A549 (cell line): ENCODE data around the gene MYLK4. TPM values are rescaled to one million over a fixed set of nuclear protein-coding genes. Genes with fewer than 3 reads are reported as not detected.

Experiments
- ATAC-seq, 2 experiments: fragments of 200-7000 bp in 1 of 2; fragments of >200 bp in 1 of 2; cut with Nextera tagmentation in 1 of 2; cut with Tn5 transposase in 1 of 2; 3 replicates each; pipeline versions ENCODE4 v1.8.0 to v1.9.1; 2018 to 2020; ENCODE audit warnings: mild to moderate bottlenecking in 1 of 2, moderate library complexity in 1 of 2
- CTCF ChIA-PET: fragments of 300-600 bp; sonication (Branson Sonifier 250); formaldehyde crosslinking; extraction: SDS; loops from one replicate; lab custom pipeline; 2021; ENCODE audit warnings: antibody characterized with exemption, inconsistent platforms; lab: Yijun Ruan, JAX
- POLR2A ChIA-PET: fragments of 350-600 bp; formaldehyde crosslinking; extraction: SDS; loops from one replicate; lab custom pipeline; 2021; ENCODE audit warnings: antibody characterized with exemption, inconsistent platforms; lab: Yijun Ruan, JAX
- DNase-seq, 2 experiments: peaks; one replicate each; pipeline versions ENCODE4 v3.0.0 to v3.0.0-alpha.2; 2011 to 2016; ENCODE audit warnings: low read depth in 1 of 2, low spot score in 1 of 2
- FAIRE-seq: peaks from 2 replicates; lab custom pipeline; 2011; peaks lifted over from hg19 to GRCh38; lab: Jason Lieb, UNC
- H3K27ac ChIP-seq, 2 experiments: fragments of >200 bp; sonication (Bioruptor Twin); formaldehyde crosslinking; 3 replicates each; pipeline ENCODE4 v1.5.1; 2016 to 2017
- H3K4me1 ChIP-seq: fragments of >200 bp; sonication (Bioruptor Twin); formaldehyde crosslinking; 3 replicates; pipeline ENCODE4 v1.6.1; 2016
- H3K4me2 ChIP-seq: fragments of >200 bp; sonication (Bioruptor Twin); formaldehyde crosslinking; 3 replicates; pipeline ENCODE4 v1.6.1; 2016
- H3K4me3 ChIP-seq: fragments of >200 bp; sonication (Bioruptor Twin); formaldehyde crosslinking; 3 replicates; pipeline ENCODE4 v1.5.1; 2016
- H3K9me3 ChIP-seq: fragments of >200 bp; sonication (Bioruptor Twin); formaldehyde crosslinking; 3 replicates; pipeline ENCODE4 v1.6.1; 2016
- CBX2 ChIP-seq: fragments of 200-600 bp; sonication (generic); IDR thresholded peaks from 2 replicates; pipeline ENCODE4 v1.6.1; 2016; ENCODE audit warnings: low read depth, mild to moderate bottlenecking, borderline replicate concordance
- CBX8 ChIP-seq: fragments of 200-600 bp; sonication (generic); IDR thresholded peaks from 2 replicates; pipeline ENCODE4 v1.6.1; 2016
- CHD4 ChIP-seq: fragments of 200-600 bp; sonication (generic); IDR thresholded peaks from 2 replicates; pipeline ENCODE4 v1.6.1; 2016; ENCODE audit warnings: antibody characterized with exemption, mild to moderate bottlenecking, borderline replicate concordance
- EHMT2 ChIP-seq: fragments of 200-600 bp; sonication (generic); IDR thresholded peaks from 2 replicates; pipeline ENCODE4 v1.6.1; 2016; ENCODE audit warnings: antibody characterized with exemption, low read depth, mild to moderate bottlenecking, moderate library complexity
- EP300 ChIP-seq, 2 experiments: fragments of >200 bp; sonication (Bioruptor Twin); formaldehyde crosslinking; IDR thresholded peaks; 2 replicates in 1 of 2; 3 replicates in 1 of 2; pipeline ENCODE4 v1.6.1; 2016 to 2017
- FOSL2 ChIP-seq, 2 experiments: fragments of 450-650 bp in 1 of 2; fragments of >200 bp in 1 of 2; sonication (Bioruptor Twin) in 1 of 2; formaldehyde crosslinking; IDR thresholded peaks; 2 replicates each; pipeline versions ENCODE4 v1.5.0 to v1.6.1; 2016 to 2020; ENCODE audit warnings: mild to moderate bottlenecking in 1 of 2, moderate library complexity in 1 of 2
- HEYL ChIP-seq: fragments of 250-450 bp; sonication (Bioruptor Pico); IDR thresholded peaks from 2 replicates; pipeline ENCODE4 v1.8.0; 2021; ENCODE audit warnings: mild to moderate bottlenecking, moderate library complexity
- HOXB13 ChIP-seq: fragments of 250-450 bp; sonication (Bioruptor Pico); IDR thresholded peaks from 2 replicates; pipeline ENCODE4 v1.5.0; 2020; ENCODE audit warnings: low read depth, mild to moderate bottlenecking, moderate library complexity
- KDM1A ChIP-seq: fragments of 200-600 bp; sonication (generic); IDR thresholded peaks from 2 replicates; pipeline ENCODE4 v1.6.1; 2016; ENCODE audit warnings: low read depth, mild to moderate bottlenecking
- KDM5A ChIP-seq: fragments of 200-600 bp; sonication (generic); IDR thresholded peaks from 2 replicates; pipeline ENCODE4 v1.6.1; 2016; ENCODE audit warnings: antibody characterized with exemption, mild to moderate bottlenecking
- NR3C1 ChIP-seq: fragments of >200 bp; sonication (Bioruptor Twin); formaldehyde crosslinking; IDR thresholded peaks from 3 replicates; pipeline ENCODE4 v1.6.1; 2017
- RFX5 ChIP-seq: fragments of 450-650 bp; IDR thresholded peaks from 2 replicates; pipeline ENCODE4 v1.7.1; 2014; ENCODE audit warnings: antibody characterized with exemption, mild to moderate bottlenecking, moderate library complexity
- RNF2 ChIP-seq: fragments of 200-600 bp; sonication (generic); IDR thresholded peaks from 2 replicates; pipeline ENCODE4 v1.6.1; 2016; ENCODE audit warnings: low read depth, mild to moderate bottlenecking, antibody characterized with exemption, moderate library complexity, borderline replicate concordance
- SMC3 ChIP-seq: fragments of >200 bp; sonication (Bioruptor Twin); formaldehyde crosslinking; IDR thresholded peaks from 3 replicates; pipeline ENCODE4 v1.6.1; 2018; ENCODE audit warnings: inconsistent platforms
- TFCP2L1 ChIP-seq: fragments of 250-450 bp; sonication (Bioruptor Pico); IDR thresholded peaks from 2 replicates; pipeline ENCODE4 v1.5.0; 2021; ENCODE audit warnings: mild to moderate bottlenecking
- ZC3H11A ChIP-seq: fragments of 450-650 bp; IDR thresholded peaks from 2 replicates; pipeline ENCODE4 v1.6.1; 2014; ENCODE audit warnings: antibody characterized with exemption, mild to moderate bottlenecking
- ZNF302 ChIP-seq: fragments of 250-450 bp; sonication (Bioruptor Pico); IDR thresholded peaks from 2 replicates; pipeline ENCODE4 v1.9.0; 2021; ENCODE audit warnings: inconsistent platforms, mild to moderate bottlenecking, moderate library complexity
- WGBS: methylation state at CpG from one replicate; pipeline ENCODE4 v1.1.6; 2017; ENCODE audit errors: missing lambda C conversion rate; 5-methylcytosine and 5-hydroxymethylcytosine counted together
- polyA plus RNA-seq, 4 experiments: library from polyadenylated mRNA; depleted of rRNA in 3 of 4; stranded (reverse); fragments of >200 nt; fragmentation: RNase III in 1 of 4; extraction: RNeasy Plus Mini Kit Qiagen cat#74134 plus additional on column Dnase treatment in 1 of 4; gene quantifications; 2 replicates in 3 of 4; 3 replicates in 1 of 4; pipeline ENCODE4 v1.2.3, GENCODE V29; 2011 to 2017
- TF ChIP-seq, protein P1 (sequence below): fragments of >200 bp; sonication (Bioruptor Twin); formaldehyde crosslinking; IDR thresholded peaks from 3 replicates; pipeline ENCODE4 v1.6.1; 2016
- TF ChIP-seq, protein P2 (sequence below): fragments of >200 bp; sonication (Bioruptor Twin); formaldehyde crosslinking; IDR thresholded peaks from 3 replicates; pipeline ENCODE4 v1.5.1; 2016
- TF ChIP-seq, protein P3 (sequence below): fragments of 450-650 bp; IDR thresholded peaks from 2 replicates; pipeline ENCODE4 v1.6.1; 2014; ENCODE audit warnings: antibody characterized with exemption
- TF ChIP-seq, protein P4 (sequence below): fragments of 150-350 bp; IDR thresholded peaks from 2 replicates; pipeline ENCODE4 v1.6.1; 2014; ENCODE audit warnings: low read depth, mild to moderate bottlenecking, low read length

MYLK4 gene
- polyA plus RNA-seq, 2 of the 4 experiments (the other 2 are of a cell fraction) = 0.14 to 0.21 TPM

DNA sequence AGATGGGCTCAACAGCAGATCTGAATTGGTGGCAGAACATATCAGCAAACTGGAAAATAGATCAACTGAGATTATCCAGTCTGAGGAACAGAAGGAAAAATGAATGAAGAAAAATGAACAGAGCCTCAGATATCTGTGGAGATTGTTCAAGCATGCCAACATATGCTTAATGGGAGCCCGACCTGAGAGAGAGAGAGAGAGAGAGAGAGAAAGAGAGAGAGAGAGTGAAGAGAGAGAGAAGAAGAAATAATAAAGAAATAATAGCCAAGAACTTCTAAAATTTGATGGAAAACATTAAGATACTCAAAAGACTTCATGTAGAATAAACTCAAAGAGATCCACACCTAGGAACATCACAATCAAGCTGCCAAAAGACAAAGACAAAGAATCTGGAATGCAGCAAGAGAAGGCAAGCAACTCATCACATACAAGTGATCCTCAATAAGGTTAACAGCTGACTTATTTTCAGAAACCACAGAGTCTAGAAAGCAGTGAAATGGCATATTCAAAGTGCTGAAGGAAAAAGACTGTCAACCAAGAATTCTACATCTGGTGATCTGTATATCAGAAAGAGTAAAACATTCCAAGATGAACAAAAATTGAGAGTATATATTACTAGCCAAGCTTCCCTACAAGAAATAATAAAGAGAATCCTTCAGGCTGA, 97.2 kb downstream of the MYLK4 start:
- Histone ChIP-seq H3K27ac (no peak overlapping the region), H3K4me2 (no peak overlapping the region), H3K4me1 (no peaks in the 10 kb centered on the region), H3K4me3 (no peak overlapping the region), H3K9me3 (peaks cover 4% of the 10 kb centered on the region; the same call in 1 of the 3 replicates)
- ATAC-seq = no peak
- 6% methylated on average over 1 of the region's 1 CpG for WGBS
- POLR2A ChIA-PET = no interaction called here
- no peak for FAIRE-seq
- CTCF ChIA-PET = interaction anchor here (1.0 to 2.3 kb wide), 2 partner anchors 19 to 20 kb away, joined by 3 to 11 read pairs; no protein-coding TSS in a partner anchor
- no peak for DNase-seq
- TF ChIP-seq TFCP2L1 (CRISPR knock-in tag) = no peak
- TF ChIP-seq HEYL (CRISPR knock-in tag) = no peak
- TF ChIP-seq CHD4 = no peak
- TF ChIP-seq EP300 (IDR thresholded peaks at IDR 0.05) = no peak
- no peak for TF ChIP-seq ZNF302
- TF ChIP-seq, protein P1, sequence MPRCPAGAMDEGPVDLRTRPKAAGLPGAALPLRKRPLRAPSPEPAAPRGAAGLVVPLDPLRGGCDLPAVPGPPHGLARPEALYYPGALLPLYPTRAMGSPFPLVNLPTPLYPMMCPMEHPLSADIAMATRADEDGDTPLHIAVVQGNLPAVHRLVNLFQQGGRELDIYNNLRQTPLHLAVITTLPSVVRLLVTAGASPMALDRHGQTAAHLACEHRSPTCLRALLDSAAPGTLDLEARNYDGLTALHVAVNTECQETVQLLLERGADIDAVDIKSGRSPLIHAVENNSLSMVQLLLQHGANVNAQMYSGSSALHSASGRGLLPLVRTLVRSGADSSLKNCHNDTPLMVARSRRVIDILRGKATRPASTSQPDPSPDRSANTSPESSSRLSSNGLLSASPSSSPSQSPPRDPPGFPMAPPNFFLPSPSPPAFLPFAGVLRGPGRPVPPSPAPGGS = no peak
- TF ChIP-seq CBX2 = no peak
- TF ChIP-seq, protein P2, sequence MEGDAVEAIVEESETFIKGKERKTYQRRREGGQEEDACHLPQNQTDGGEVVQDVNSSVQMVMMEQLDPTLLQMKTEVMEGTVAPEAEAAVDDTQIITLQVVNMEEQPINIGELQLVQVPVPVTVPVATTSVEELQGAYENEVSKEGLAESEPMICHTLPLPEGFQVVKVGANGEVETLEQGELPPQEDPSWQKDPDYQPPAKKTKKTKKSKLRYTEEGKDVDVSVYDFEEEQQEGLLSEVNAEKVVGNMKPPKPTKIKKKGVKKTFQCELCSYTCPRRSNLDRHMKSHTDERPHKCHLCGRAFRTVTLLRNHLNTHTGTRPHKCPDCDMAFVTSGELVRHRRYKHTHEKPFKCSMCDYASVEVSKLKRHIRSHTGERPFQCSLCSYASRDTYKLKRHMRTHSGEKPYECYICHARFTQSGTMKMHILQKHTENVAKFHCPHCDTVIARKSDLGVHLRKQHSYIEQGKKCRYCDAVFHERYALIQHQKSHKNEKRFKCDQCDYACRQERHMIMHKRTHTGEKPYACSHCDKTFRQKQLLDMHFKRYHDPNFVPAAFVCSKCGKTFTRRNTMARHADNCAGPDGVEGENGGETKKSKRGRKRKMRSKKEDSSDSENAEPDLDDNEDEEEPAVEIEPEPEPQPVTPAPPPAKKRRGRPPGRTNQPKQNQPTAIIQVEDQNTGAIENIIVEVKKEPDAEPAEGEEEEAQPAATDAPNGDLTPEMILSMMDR = no peak
- no peak for TF ChIP-seq EHMT2
- TF ChIP-seq CBX8 = no peak
- no peak for TF ChIP-seq ZC3H11A
- TF ChIP-seq, protein P3, sequence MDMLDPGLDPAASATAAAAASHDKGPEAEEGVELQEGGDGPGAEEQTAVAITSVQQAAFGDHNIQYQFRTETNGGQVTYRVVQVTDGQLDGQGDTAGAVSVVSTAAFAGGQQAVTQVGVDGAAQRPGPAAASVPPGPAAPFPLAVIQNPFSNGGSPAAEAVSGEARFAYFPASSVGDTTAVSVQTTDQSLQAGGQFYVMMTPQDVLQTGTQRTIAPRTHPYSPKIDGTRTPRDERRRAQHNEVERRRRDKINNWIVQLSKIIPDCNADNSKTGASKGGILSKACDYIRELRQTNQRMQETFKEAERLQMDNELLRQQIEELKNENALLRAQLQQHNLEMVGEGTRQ = no peak

DNA sequence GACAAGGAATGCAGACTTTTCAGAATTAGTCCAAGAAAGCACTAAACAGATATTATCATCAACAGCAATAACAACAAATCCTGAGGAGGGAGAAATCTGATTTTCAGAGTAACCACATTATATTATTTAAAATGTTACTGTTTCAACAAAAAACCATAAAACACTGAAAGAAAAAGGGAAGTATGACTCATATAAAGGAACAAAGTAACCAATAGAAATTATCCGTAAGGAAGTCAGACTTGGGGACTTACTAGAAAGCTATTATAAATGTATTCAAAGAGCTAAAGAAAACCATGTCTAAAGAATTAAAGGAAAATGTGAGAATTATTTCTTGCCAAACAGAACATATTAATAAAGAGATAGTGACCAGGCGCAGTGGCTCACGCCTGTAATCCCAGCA, 98.1 kb downstream of the MYLK4 start:
- H3K4me3 ChIP-seq = no peak overlapping the region
- peaks cover 4% of the 10 kb centered on the region; the same call in 1 of the 3 replicates for H3K9me3 ChIP-seq
- no peak for ATAC-seq
- no peak for DNase-seq
- no peak overlapping the region for H3K4me2 ChIP-seq
- no peak overlapping the region for H3K27ac ChIP-seq
- no peak for FAIRE-seq
- WGBS = 93% methylated on average over 3 of the region's 3 CpGs
- TF ChIP-seq FOSL2 (IDR thresholded peaks at IDR 0.05) = no peak
- TF ChIP-seq FOSL2 (CRISPR knock-in tag; IDR thresholded peaks at IDR 0.05) = no peak
- no peak for TF ChIP-seq ZNF302
- TF ChIP-seq ZC3H11A = no peak
- TF ChIP-seq EP300 (IDR thresholded peaks at IDR 0.05) = no peak
- TF ChIP-seq HEYL (CRISPR knock-in tag) = no peak
- no peak for TF ChIP-seq RFX5
- TF ChIP-seq KDM5A = no peak
- TF ChIP-seq HOXB13 (CRISPR knock-in tag) = no peak
- TF ChIP-seq, protein P3 = no peak
- TF ChIP-seq SMC3 = no peak
- TF ChIP-seq, protein P4, sequence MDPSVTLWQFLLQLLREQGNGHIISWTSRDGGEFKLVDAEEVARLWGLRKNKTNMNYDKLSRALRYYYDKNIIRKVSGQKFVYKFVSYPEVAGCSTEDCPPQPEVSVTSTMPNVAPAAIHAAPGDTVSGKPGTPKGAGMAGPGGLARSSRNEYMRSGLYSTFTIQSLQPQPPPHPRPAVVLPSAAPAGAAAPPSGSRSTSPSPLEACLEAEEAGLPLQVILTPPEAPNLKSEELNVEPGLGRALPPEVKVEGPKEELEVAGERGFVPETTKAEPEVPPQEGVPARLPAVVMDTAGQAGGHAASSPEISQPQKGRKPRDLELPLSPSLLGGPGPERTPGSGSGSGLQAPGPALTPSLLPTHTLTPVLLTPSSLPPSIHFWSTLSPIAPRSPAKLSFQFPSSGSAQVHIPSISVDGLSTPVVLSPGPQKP = no peak
- no peak for TF ChIP-seq RNF2
- TF ChIP-seq KDM1A = no peak
- TF ChIP-seq NR3C1 = no peak
- CTCF ChIA-PET = interaction anchor here (2.3 kb wide), 1 partner anchor 19 kb away, joined by 11 read pairs; no protein-coding TSS in a partner anchor
- POLR2A ChIA-PET = no interaction called here
- no peaks in the 10 kb centered on the region for H3K4me1 ChIP-seq
